Stimulated activated naive CD8-positive, alpha-beta T cell treated with anti-CD3 and anti-CD28 coated beads, Interleukin-15, Interleukin-2, amounts not matched to agents 100 ng/mL and 50 ng/mL, for 24 hours (primary cell): ENCODE data around the gene ELFN1.

ENCODE experiments used
- H3K27ac Mint-ChIP-seq: one replicate; pipeline ENCODE4 v1.8.0; 2021; ENCODE audit warnings: mild to moderate bottlenecking, mixed read lengths
- H3K27me3 Mint-ChIP-seq: one replicate; pipeline ENCODE4 v1.8.0; 2021; ENCODE audit warnings: mixed read lengths
- H3K36me3 Mint-ChIP-seq: one replicate; pipeline ENCODE4 v1.8.0; 2021; ENCODE audit warnings: low read depth, mixed read lengths
- H3K4me1 Mint-ChIP-seq: one replicate; pipeline ENCODE4 v1.8.0; 2021; ENCODE audit warnings: low read depth, mixed read lengths
- H3K4me3 Mint-ChIP-seq: one replicate; pipeline ENCODE4 v1.8.0; 2021; ENCODE audit warnings: mild to moderate bottlenecking, mixed read lengths
- H3K9me3 Mint-ChIP-seq: one replicate; pipeline ENCODE4 v1.8.0; 2021; ENCODE audit warnings: mixed read lengths

Gene ELFN1

GRCh38 chr7:1735806-1736483 is 65.9 kb downstream of the ELFN1 start:
- Mint-ChIP-seq H3K27ac (no peak overlapping the region), H3K36me3 (no peaks in the 10 kb centered on the region), H3K9me3 (no peaks in the 10 kb centered on the region), H3K4me1 (peaks cover 11% of the 10 kb centered on the region), H3K4me3 (no peak overlapping the region), H3K27me3 (peaks cover 3% of the 10 kb centered on the region)

- Mint-ChIP-seq H3K36me3 (no peaks in the 10 kb centered on the region), H3K9me3 (no peaks in the 10 kb centered on the region), H3K27me3 (peaks cover 3% of the 10 kb centered on the region), H3K4me3 (no peak overlapping the region), H3K4me1 (peaks cover 13% of the 10 kb centered on the region), H3K27ac (no peak overlapping the region)
These were observed 66.4 kb downstream of the ELFN1 start for GRCh38 chr7:1736484-1736817.

- no peaks in the 10 kb centered on the region for H3K36me3 Mint-ChIP-seq
- H3K9me3 Mint-ChIP-seq: no peaks in the 10 kb centered on the region
- peaks cover 3% of the 10 kb centered on the region for H3K27me3 Mint-ChIP-seq
- H3K27ac Mint-ChIP-seq: no peak overlapping the region
- peaks cover 17% of the 10 kb centered on the region for H3K4me1 Mint-ChIP-seq
- no peak overlapping the region for H3K4me3 Mint-ChIP-seq
These were observed 66.8 kb downstream of the ELFN1 start for GRCh38 chr7:1736830-1737229.

GRCh38 chr7:1737523-1737922 is 67.4 kb downstream of the ELFN1 start:
- Mint-ChIP-seq H3K36me3 (no peaks in the 10 kb centered on the region), H3K4me1 (peaks cover 23% of the 10 kb centered on the region), H3K27me3 (peaks cover 3% of the 10 kb centered on the region), H3K27ac (no peak overlapping the region), H3K4me3 (no peak overlapping the region), H3K9me3 (no peaks in the 10 kb centered on the region)

- H3K9me3 Mint-ChIP-seq: no peaks in the 10 kb centered on the region
- H3K4me3 Mint-ChIP-seq: no peak overlapping the region
- H3K27ac Mint-ChIP-seq: no peak overlapping the region
- peaks cover 27% of the 10 kb centered on the region for H3K4me1 Mint-ChIP-seq
- H3K27me3 Mint-ChIP-seq: peaks cover 6% of the 10 kb centered on the region
- H3K36me3 Mint-ChIP-seq: no peaks in the 10 kb centered on the region
These were observed 67.9 kb downstream of the ELFN1 start for GRCh38 chr7:1737956-1738355.

- no peak overlapping the region for H3K27ac Mint-ChIP-seq
- peaks cover 6% of the 10 kb centered on the region for H3K27me3 Mint-ChIP-seq
- H3K9me3 Mint-ChIP-seq: no peaks in the 10 kb centered on the region
- no peak overlapping the region for H3K4me3 Mint-ChIP-seq
- peaks cover 29% of the 10 kb centered on the region for H3K4me1 Mint-ChIP-seq
- no peaks in the 10 kb centered on the region for H3K36me3 Mint-ChIP-seq
These were observed 68.4 kb downstream of the ELFN1 start for GRCh38 chr7:1738511-1738910.

GRCh38 chr7:1738956-1739355 is 68.9 kb downstream of the ELFN1 start:
- Mint-ChIP-seq H3K4me1 (peaks cover 29% of the 10 kb centered on the region), H3K27ac (no peak overlapping the region)

GRCh38 chr7:1739593-1739992 is 69.5 kb downstream of the ELFN1 start:
- H3K36me3 Mint-ChIP-seq: no peaks in the 10 kb centered on the region
- H3K4me1 Mint-ChIP-seq: peaks cover 29% of the 10 kb centered on the region
- H3K9me3 Mint-ChIP-seq: no peaks in the 10 kb centered on the region
- H3K4me3 Mint-ChIP-seq: no peak overlapping the region
- H3K27me3 Mint-ChIP-seq: peaks cover 6% of the 10 kb centered on the region
- no peak overlapping the region for H3K27ac Mint-ChIP-seq

More at GRCh38 chr7:1738956-1739355, 68.9 kb downstream of the ELFN1 start:
- Mint-ChIP-seq H3K9me3 (no peaks in the 10 kb centered on the region), H3K4me3 (no peak overlapping the region), H3K36me3 (no peaks in the 10 kb centered on the region), H3K27me3 (peaks cover 6% of the 10 kb centered on the region)

GRCh38 chr7:1740214-1740613 is 70.1 kb downstream of the ELFN1 start:
- Mint-ChIP-seq H3K36me3 (no peaks in the 10 kb centered on the region), H3K27me3 (peaks cover 6% of the 10 kb centered on the region), H3K9me3 (no peaks in the 10 kb centered on the region), H3K4me3 (no peak overlapping the region), H3K4me1 (peaks cover 29% of the 10 kb centered on the region), H3K27ac (no peak overlapping the region)

GRCh38 chr7:1741246-1741645 is 71.2 kb downstream of the ELFN1 start:
- Mint-ChIP-seq H3K27me3 (peaks cover 6% of the 10 kb centered on the region), H3K27ac (no peak overlapping the region), H3K9me3 (no peaks in the 10 kb centered on the region), H3K36me3 (no peaks in the 10 kb centered on the region), H3K4me1 (peaks cover 29% of the 10 kb centered on the region), H3K4me3 (peak overlapping the region; percentile 70)

- Mint-ChIP-seq H3K9me3 (no peaks in the 10 kb centered on the region), H3K27me3 (peaks cover 6% of the 10 kb centered on the region), H3K27ac (peak overlapping the region; percentile 52), H3K36me3 (no peaks in the 10 kb centered on the region), H3K4me3 (peak overlapping the region; percentile 70), H3K4me1 (peaks cover 29% of the 10 kb centered on the region)
These were observed 71.9 kb downstream of the ELFN1 start for GRCh38 chr7:1741751-1742554.

- H3K4me1 Mint-ChIP-seq: peaks cover 29% of the 10 kb centered on the region
- H3K27ac Mint-ChIP-seq: no peak overlapping the region
- no peaks in the 10 kb centered on the region for H3K36me3 Mint-ChIP-seq
- peaks cover 6% of the 10 kb centered on the region for H3K27me3 Mint-ChIP-seq
- peak overlapping the region; percentile 70 for H3K4me3 Mint-ChIP-seq
- no peaks in the 10 kb centered on the region for H3K9me3 Mint-ChIP-seq
These were observed 72.7 kb downstream of the ELFN1 start for GRCh38 chr7:1742555-1743303.

- Mint-ChIP-seq H3K36me3 (no peaks in the 10 kb centered on the region), H3K27me3 (peaks cover 4% of the 10 kb centered on the region), H3K4me1 (peaks cover 28% of the 10 kb centered on the region), H3K27ac (no peak overlapping the region), H3K9me3 (no peaks in the 10 kb centered on the region), H3K4me3 (no peak overlapping the region)
These were observed 73.6 kb downstream of the ELFN1 start for GRCh38 chr7:1743481-1744230.

GRCh38 chr7:1744296-1745017 is 74.4 kb downstream of the ELFN1 start:
- Mint-ChIP-seq H3K9me3 (no peaks in the 10 kb centered on the region), H3K4me3 (no peak overlapping the region), H3K36me3 (no peaks in the 10 kb centered on the region), H3K27me3 (peaks cover 3% of the 10 kb centered on the region), H3K27ac (no peak overlapping the region), H3K4me1 (peaks cover 23% of the 10 kb centered on the region)
